Tongue (tissue), 2 donors: ENCODE data around the gene STIL. TPM values are rescaled to one million over a fixed set of nuclear protein-coding genes. Genes with fewer than 3 reads are reported as not detected.
A peak's percentile ranks its signal among the peaks of the same experiment; 100 is the strongest.
"Not testable (repeated sequence)": the region's sequence is repeated elsewhere in the genome, so short reads cannot be mapped to it uniquely, and the experiment has no call there.

Source experiments
- DNase-seq: peaks from one replicate; pipeline ENCODE4 v3.0.0-alpha.2; 2015
- total RNA-seq: library from RNA; depleted of rRNA; stranded (reverse); fragments of >200 nt; gene quantifications from one replicate; pipeline ENCODE4 v1.2.3, GENCODE V29; 2014

Gene STIL
- 8.8 TPM for total RNA-seq

DNA sequence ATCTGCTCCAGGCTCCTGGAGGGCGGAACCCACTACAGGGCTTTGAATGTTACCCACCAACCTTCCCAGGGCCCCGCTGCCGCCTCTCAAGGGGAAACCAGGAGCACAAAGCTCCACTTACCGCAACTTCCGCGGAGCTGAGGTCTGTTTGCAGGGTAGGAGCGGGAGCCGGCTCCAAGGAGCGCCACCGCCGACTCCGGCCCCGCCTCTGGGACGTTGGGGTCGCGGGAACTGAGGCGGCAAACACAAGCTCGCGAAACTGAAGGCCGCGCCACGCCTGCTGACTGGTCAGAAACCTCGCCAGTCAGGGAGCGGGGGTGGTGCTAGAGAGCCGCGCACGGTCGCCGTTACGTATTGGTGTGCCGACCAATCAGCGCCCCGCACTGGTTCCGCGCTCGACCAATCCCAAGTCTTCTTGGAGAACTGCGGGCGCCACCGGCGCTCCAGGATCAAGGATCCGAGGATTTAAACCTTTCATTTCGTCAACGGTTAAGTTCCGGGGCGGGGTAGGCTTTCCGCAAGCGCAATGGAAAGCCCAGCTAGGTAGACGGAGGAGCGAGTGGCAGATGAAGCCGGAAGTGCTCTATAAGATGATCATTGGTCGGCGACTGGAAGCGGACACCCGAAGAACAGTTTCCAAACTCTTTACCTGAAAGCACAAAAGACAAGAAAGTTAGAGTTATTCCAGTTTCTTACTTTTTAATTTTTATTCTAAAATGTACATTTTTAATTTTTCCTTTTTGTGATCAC is at the start of gene STIL:
Gene STIL, minus strand, starts transcription at position 233 of the 750 bp plus-strand sequence. CDS start 3,828 bp downstream, outside the sequence.
- peak; percentile 100 for DNase-seq

DNA sequence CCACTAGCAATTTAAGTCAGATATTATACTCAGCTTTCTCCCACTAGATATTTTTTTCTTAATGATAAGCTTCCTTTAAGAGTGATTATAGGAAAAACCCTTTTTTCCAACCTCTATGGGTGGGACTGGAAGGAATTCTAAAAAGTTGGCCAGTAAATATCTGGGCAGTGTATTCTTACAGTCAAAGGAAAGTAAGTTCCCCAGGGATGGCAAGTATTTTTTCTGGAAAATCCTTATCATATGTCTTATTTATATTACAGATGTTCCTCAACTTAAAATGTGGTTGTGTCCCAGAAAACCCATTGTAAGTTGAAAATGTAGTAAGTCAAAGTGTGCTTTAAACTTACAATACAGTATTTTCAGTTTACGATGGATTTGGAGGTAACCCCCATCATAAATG is 48.9 kb upstream of the STIL start:
- no peak for DNase-seq

DNA sequence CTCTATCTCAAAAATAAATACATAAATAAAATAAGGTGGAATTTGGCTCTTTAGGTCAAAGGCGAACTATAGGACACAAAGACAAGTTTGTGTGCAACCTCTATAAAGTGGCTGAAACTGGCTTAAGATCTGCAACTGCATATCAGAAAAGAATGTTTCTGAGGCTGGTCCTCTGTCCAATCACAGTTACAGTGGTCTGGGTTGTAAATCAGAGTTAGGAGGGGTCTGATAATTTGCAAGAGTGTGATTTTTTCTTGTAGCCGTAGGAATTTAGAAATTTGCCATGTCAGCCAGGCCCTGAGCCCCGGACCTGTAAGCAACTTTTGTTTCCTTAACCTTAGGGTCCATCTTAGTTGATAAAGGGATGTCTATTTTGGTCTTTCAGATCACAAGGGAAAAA is 47.4 kb upstream of the STIL start:
- DNase-seq, result no peak

DNA sequence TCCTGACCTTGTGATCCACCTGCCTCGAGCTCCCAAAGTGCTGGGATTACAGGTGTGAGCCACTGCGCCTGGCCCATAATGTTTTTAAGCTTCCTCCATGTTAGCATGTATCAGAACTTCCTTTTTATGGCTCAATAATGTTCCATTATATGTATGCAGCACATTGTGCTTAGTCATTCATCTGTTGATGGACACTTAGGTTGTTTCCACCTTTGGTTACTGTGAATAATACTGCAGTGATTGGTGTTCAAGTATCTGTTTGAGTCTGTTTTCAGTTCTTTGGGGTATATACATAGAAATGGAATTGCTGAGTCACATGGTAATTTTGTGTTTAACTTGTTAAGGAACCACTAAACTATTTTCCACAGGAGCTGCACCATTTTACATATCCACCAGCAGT is 37.4 kb upstream of the STIL start:
- DNase-seq, result no peak

DNA sequence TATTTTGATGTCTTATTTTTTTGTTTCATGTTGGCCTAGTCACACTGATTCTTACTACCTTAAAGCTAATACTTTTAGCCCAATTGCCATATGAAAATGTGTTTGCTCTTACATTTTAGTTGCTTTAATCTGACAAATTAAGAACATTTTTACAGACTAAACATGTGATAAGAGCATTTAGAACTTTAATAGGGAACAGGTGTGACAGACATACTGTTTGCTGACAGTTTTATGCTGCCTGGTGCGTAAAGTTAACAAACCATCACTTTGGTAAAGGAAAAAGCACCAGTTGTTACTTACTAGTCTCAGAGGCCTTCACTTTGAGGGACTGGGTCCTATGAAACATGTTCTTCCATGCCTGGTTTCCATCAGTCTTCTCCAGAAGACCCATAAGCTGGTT is 34.3 kb upstream of the STIL start:
- DNase-seq, result no peak

DNA sequence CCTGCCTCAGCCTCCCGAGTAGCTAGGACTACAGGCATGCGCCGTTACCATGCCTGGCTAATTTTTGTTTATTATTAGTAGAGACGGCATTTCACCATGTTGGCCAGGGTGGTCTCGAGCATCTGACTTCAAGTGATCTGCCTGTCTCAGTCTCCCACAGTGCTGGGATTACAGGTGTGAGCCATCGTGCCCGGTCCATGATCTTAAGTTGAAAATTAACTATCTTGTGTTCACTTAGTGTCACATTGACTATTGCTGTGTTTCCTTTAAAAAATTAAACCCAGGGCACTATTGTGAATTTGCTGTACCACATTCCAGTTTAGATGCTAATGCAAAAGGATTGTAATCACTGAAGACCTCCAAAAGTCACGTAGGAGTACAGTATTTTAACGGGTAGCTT is 33.8 kb upstream of the STIL start:
- DNase-seq, result no peak

DNA sequence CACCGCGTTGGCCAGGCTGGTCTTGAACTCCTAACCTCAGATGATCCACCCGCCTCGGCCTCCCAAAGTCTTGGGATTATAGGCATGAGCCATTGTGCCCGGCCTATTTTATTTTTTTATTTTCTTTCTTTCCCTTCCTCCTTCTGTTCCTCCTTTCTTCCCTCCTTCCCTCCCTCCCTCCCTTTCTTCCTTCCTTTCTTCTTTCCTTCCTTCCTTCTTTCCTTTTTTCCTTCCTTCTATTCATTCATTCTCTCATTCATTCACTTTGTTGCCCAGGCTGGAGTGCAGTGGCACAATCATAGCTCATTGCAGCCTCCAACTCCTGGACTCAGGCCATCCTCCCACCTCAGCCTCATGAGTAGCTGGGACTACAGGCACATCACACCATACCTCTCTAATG is 33.0 kb upstream of the STIL start:
- not testable (repeated sequence) for DNase-seq

DNA sequence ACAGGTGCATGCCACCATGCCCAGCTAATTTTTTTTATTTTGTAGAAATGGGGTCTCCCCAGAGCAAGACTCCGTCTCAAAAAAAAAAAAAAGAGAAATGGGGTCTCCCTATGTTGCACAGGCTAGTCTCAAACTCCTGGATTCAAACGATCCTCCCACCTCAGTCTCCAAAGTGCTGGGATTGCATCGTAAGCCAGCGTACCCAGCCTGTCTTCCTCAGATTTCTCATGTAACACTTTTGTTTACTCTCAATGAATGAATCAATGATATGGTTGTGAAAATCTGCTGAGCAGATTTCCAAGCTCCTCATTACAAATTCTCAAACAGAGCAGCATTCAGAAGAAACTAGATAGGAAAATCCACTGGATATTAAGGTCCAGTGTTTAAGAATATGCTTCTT is 26.3 kb upstream of the STIL start:
- no peak for DNase-seq

DNA sequence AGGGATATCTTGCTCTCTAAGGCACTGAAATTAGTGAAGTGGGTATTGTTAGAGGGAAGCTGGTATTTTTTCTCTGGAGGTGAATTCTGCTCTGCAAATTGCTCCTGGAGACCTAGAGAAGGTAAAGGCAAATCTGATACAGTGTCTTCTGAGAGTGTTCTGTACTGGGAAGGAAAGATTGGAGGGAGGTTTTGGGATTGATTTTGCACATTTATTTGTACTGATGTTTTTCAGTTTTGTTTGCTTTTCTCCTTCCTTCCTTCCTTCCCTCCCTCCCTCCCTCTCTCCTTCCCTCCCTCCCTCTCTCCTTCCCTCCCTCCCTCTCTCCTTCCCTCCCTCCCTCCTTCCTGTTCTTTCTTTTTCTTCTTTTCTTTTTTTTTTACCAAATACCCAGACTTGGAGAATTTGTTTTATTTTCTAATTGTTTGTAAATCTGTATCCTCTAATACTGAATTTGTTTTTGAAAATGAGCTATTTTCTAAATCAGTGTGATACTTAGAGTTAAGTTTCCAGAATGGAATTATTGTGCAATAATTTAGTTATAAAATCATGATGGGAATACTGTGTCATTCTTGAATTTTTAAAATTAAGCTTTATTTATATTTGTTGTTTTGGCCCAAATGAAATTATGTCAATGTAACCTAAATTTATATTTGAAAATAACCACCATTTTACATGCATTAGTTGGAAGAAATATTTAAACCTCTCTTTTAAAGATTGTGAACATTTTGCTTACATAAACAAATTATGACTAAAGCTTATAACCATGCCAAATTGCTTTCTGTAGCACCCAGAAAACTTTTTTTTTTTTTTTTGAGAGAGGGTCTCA is 24.5 kb upstream of the STIL start:
- no peak for DNase-seq

DNA sequence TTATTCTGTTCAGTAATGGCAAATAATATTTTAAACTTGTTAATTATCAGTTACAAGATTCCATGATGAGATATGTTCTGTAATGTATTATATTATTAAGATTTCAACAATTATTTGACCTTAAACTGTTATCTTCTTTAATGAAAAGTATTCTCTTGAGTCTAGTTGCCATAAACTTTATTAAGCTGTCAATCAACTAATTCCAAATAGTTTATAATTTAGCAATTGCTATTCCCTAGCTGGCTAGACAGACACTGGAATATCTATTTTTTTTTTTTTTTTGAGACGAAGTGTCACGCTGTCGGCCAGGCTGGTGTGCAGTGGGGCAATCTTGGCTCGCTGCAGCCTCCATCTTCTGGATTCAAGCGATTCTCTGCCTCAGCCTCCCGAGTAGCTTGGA is 23.4 kb upstream of the STIL start:
- no peak for DNase-seq

DNA sequence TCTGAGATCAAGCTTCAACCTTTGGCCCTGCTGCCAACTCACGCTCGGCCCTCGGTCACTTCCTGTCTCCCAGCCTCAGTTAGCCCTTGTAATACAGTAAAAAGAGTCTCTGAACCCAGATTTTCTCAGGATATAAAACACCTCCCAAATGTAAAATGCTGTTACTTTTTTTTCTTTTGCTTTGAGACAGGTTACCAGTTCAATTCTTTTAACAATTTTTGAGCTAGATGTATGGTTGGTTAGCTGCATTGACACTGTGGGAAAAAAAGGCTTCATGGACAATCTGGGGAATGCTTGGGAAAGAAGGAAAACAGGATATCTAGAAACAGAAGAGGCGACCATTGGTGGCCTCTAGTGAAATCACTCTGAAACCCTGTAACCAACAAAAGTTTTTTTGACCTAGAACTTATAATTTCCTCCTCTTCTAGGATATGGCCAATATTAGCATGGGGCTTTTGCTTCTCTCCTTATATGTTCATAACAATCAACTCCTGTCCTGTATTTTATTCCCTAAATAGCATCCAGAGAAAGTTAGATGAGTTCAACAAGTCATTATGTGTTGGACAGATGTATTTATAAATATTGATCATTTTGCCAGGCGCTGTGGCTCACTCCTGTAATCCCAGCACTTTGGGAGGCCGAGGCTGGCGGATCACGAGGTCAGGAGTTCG is 21.0 kb upstream of the STIL start:
- no peak for DNase-seq

DNA sequence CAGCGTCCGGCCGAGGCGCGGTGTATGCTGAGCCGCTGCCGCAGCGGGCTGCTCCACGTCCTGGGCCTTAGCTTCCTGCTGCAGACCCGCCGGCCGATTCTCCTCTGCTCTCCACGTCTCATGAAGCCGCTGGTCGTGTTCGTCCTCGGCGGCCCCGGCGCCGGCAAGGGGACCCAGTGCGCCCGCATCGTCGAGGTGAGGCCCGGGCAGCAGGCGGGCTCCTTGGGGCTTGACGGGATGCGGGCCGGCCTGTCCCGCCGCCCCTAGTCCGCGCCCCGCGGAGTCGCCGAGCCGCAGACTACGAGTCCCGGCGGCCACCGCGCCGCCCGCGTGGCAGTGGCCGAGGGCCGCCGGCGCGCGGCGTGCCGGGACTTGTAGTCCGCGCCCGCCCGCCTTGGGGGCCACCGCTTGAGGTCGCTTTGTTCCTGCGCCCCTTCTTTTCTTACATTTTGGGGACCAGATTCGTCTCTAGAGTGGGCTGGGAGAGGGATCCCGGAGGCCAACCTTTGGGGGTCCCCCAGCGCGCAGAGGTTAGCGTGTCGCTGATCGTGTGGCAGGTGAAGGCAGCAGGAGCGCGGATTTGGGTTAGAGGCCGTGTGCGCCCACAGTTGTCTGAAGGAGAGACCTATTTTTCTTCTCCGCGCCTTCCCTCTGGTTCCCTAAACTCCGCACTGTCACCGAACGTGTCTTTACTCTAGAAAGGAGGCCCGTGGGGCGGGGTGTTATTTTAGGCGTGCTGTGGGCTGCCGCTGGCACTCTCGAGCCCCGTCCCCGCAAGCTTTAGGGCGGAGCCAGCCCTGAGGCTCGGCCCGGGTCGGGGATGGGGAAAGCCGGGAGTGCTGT is 20.2 kb upstream of the STIL start:
- DNase-seq, result peak; percentile 92

DNA sequence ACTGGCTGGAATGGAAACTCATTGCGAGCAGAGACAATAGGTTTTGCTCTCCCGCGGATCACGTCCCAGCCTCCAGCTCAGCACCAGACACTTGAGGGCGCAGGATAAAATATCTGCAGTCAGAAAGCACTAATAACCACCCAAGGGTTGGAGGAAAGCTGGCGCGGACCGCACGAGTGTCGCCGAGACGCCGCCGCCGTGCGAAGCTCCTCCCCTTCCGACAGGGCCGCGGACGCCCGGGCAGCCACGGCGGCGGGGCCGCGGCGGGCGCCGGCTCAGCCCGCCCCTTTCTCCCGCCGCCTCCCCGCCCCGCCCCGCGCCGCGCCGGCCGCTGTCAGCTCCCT is 19.6 kb upstream of the STIL start, which contains the start of gene CMPK1:
Gene CMPK1, plus strand, starts transcription at position 213 of the 344 bp plus-strand sequence. CDS start 156 bp downstream, outside the sequence.
- DNase-seq, result peak; percentile 91

DNA sequence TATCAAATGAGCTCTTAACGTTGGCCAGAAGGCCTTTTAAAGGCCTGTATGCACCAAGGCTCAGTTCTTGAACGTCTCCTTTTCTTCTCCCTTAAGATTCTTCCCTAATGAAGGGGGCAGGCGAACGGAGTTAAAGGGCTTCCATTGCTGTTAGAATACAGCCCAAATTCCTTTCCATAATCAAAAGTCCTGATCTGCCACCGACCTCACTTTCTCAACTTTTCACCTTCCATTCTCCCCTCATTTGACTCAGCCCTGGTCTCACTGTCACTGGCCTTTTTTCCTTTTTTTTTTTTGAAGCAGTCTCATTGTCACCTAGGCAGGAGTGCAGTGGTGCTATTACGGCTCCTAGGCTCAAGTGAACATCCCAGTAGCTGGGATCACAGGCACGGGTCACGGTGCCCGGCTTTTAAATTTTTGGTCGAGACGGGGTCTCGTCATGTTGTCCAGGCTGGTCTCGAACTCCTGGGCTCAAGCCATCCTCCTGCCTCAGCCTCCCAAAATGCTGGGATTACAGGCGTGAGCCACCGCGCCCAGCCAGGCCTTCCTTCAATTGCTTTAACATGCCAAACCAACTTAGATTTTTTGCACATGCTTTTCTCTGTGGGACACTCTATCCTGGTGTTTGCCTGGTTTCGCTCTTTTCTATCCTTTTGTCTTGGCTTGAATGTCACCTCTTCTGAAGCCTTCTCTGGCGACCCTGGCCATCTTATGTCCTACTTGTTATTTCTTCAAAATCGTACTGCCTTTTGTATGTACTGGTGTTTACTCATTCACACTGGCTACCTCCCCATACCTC is 19.0 kb upstream of the STIL start:
- DNase-seq, result no peak

DNA sequence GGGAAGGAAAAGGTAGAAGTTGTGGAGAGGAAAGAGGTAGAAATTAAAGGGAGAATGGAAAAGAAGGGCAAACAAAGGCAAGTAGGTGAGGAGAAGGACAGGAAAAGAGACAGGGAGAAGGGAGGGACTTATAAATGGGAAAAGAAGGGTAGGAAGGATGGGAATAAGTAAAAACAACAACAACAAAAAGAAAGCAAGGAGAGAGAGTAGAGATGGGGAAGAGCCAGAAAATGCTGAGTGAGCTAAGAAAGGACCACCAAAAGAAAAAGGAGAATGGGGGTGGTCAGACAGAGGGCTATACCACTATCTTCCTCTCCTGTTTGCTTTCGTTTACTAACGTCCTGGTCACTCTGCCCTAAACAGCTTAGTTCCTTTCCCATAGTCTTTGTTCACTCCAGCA is 17.9 kb upstream of the STIL start:
- no peak for DNase-seq

DNA sequence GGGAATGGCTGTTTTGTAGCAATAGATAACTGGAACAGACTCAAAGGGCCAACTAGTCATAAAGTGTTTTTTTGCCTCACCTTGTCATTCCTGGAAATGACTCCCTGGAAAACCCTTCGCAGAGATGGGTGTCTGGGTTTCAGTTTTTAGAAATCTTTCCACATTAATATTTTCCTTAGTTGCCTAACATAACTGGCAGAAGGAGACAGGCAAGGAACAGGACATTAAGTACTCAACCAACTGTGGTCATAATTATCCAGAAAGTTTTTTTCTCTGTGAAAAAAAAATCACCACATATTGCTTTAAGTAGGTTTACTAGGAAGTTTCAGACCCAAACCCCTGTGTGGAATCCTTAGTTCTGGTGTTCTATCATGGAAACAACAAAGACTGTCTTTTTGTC is 16.3 kb upstream of the STIL start:
- DNase-seq, result no peak

DNA sequence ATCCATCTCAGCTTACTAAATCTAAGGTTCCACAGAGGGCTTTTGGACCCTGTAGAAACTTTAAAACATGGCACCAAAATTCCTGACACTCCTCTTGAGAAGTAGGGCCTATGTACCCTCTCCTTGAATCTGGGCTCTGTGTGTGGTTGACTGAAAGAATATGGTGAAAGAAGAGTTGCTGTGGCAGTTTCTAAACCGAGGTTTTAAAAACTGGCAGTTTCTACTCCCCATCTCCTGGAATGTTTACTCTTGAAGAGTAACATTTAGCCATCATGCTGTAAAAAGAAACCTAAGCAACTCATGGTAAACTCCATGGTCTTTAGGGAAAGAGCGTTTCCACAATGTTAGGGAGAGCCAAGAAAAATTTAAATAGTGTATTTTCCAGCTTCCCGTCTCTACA is 15.0 kb upstream of the STIL start:
- DNase-seq, result no peak

DNA sequence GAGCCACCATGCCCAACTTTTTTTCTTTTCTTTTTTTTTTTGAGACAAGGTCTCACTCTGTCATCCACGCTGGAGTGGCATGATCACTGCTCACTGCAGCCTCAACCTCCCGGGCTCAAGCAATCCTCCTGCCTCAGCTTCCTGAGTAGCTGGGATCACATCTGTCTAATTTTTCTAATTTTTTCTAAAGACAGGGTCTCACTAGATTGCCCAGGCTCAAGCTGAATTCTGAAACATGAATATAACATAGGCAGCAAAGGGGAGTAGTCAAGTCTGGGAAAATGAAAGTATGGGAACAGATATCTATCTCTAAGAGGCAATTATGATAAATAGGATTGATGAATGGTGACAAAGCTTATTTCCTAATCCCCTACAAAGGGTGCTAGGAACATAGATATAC is 12.3 kb upstream of the STIL start:
- no peak for DNase-seq

DNA sequence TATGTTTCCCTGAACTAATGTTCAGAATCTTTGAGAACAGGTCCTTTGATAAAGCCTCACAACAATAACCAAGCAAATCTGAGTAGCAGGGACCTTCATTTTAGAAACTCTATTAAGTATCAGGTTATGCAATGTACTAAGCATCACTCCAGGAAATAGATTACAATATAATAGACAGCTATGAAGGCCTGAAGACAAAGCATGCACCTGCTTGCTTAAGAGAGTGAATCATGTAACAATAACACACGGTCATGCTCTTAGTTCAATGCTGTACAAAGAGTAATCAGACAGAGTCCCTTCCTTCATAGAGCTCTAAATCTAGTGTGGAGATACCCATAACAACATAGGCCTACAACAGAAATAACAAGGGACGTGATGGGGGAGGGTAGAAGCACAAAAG is 11.6 kb upstream of the STIL start:
- DNase-seq, result no peak

DNA sequence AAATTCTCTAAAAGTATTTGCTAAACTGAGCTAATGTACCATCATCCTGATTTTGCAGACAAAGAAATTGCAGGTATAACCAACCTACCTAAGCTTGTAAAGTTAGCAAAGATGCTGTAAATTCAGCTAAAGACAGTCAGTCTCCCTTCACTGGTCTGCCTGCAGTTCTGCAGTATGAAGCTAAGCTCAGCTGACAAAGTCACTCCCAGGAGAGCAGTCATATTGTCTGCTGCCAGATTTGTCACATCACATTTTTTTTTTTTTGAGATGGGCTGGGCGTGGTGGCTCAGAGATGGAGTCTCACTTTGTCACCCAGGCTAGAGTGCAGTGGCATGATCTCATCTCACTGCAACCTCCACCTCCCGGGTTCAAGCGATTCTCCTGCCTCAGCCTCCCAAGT is 10.7 kb upstream of the STIL start:
- no peak for DNase-seq

DNA sequence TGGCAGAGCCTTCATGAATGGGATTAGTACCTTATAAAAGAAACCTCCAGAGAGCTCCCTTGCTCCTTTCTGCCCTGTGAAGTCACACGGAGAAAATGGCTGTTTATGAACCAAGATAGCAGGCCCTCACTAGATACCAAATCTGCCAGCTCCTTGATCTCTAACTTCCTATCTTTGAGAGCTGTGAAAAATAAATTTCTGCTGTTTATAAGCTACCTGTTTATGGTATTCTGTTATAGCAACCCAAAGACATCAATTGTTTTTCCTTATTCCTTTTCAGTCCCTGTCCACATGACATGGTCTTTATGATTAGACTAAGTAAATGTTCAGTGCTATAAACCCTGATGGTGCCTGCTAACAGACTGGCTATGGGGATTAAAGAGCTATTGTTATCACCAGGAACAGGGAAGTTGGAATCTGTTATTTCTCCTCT is 9.7 kb upstream of the STIL start:
- DNase-seq, result no peak
